Epithelial cell of proximal tubule (primary cell): ENCODE data around the gene DNAJB6. TPM values are rescaled to one million over a fixed set of nuclear protein-coding genes. Genes with fewer than 3 reads are reported as not detected.

ENCODE experiments used
- DNase-seq: peaks from one replicate; pipeline ENCODE4 v3.0.0-alpha.2; 2011; ENCODE audit warnings: low read depth
- H3K4me3 ChIP-seq: 2 replicates; pipeline ENCODE4 v1.5.1; 2011; ENCODE audit warnings: low read depth, mild to moderate bottlenecking, low read length
- CTCF ChIP-seq: conservative IDR thresholded peaks from 2 replicates; pipeline ENCODE4 v1.5.1; 2012; ENCODE audit warnings: low read depth, mild to moderate bottlenecking, low read length
- total RNA-seq: library from RNA; depleted of rRNA; stranded (reverse); fragments of >200 nt; gene quantifications from 2 replicates; pipeline ENCODE4 v1.2.3, GENCODE V29; 2015

Gene DNAJB6
- total RNA-seq, 1 donor from 2014 or later: 108 TPM

GRCh38 chr7:157409753-157410727, 73.2 kb downstream of the DNAJB6 start:
- no peak for TF ChIP-seq CTCF
- no peak for DNase-seq
- H3K4me3 ChIP-seq: no peak overlapping the region

DNA sequence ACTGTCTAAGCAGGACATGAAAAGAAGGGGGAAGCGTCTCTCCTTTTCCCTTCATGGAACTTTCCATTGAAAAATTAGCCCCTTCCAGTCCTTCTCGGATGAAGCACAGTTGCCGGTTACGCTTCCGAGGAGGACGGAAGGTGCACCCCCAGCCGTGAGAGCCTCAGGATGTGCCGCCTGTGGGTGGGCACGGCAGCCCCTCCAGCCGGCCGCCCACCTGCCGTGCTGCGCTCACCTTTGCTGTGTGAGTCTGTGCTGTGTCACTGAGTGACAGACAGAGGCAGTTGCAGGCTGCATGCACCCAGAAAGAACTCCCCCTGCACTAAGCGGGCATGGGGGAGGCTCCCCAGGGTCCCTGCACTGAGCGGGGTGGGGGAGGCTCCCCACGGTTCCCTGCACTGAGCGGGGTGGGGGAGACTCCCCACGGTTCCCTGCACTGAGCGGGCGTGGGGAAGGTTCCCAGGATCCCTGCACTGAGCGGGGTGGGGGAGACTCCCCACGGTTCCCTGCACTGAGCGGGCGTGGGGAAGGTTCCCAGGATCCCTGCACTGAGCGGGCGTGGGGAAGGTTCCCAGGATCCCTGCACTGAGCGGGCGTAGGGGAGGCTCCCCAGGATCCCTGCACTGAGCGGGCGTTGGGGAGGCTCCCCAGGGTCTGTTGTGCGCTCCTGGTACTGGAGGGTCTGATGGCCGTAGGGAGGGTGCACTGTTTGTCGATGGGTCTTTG, 74.2 kb downstream of the DNAJB6 start:
- H3K4me3 ChIP-seq: no peak overlapping the region

GRCh38 chr7:157411580-157411979, 74.8 kb downstream of the DNAJB6 start:
- DNase-seq: no peak

More for the DNA sequence above, 74.2 kb downstream of the DNAJB6 start:
- no peak for TF ChIP-seq CTCF
- no peak for DNase-seq

GRCh38 chr7:157412021-157412443, 75.2 kb downstream of the DNAJB6 start:
- no peak for DNase-seq
- TF ChIP-seq CTCF: no peak
- no peak overlapping the region for H3K4me3 ChIP-seq

More at GRCh38 chr7:157411580-157411979, 74.8 kb downstream of the DNAJB6 start:
- TF ChIP-seq CTCF: no peak
- H3K4me3 ChIP-seq: no peak overlapping the region

DNA sequence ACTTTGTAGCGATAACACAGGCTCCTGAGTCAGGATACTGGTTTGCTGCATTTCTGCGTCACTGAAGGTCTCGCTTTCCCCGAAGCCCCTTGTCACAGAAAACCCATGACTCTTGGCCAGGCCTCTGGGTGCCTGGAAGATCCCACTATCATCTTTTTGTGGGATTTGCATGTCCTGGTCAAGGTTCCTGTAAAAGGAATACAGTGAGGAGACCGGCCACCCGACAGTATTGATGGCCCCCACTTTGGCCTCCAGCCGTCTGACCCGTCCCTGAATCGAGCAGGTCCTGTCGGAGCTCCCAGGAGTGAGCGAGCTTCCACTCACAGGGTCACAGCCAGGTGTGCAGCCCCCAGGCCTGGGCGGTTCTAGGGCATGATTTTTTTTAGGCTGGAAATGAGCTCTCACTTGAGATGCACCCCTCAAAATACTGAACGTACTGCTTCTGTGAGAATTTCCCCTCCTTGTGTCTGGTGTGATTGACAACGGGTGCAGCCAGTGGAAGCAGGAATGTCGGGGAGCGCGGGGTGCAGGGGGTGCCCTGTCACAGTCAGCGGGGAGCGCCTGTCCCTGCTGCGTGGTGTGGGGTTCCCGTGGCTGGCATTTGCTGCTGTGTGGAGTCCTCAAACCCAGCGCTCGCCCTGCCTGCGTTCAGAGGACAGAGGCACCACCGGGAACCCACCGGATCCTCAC, 75.8 kb downstream of the DNAJB6 start:
- H3K4me3 ChIP-seq: no peak overlapping the region
- no peak for DNase-seq
- TF ChIP-seq CTCF: no peak

GRCh38 chr7:157413881-157414701, 77.3 kb downstream of the DNAJB6 start:
- DNase-seq: no peak
- no peak overlapping the region for H3K4me3 ChIP-seq
- TF ChIP-seq CTCF: no peak
